HG03060 (cell line): ENCODE measurements around the gene ERC2.

Source experiments
- ATAC-seq: cut with Tn5 transposase; IDR thresholded peaks from one replicate; pipeline ENCODE4 v1.9.1; 2021; ENCODE audit warnings: low read depth, moderate number of reproducible peaks; ENCODE audit not compliant: unreplicated experiment

The ERC2 gene

GRCh38 chr3:56370991-56371775 is 97.1 kb downstream of the ERC2 start:
- ATAC-seq = no peak

GRCh38 chr3:56369914-56370313 is 98.4 kb downstream of the ERC2 start:
- ATAC-seq = no peak

GRCh38 chr3:56368846-56369245 is 99.4 kb downstream of the ERC2 start:
- ATAC-seq = no peak

- no peak for ATAC-seq
These were observed 101.6 kb downstream of the ERC2 start for GRCh38 chr3:56366641-56367162.

- ATAC-seq = no peak
These were observed 102.2 kb downstream of the ERC2 start for GRCh38 chr3:56365905-56366640.

- no peak for ATAC-seq
These were observed 103.6 kb downstream of the ERC2 start for GRCh38 chr3:56364665-56365064.

- ATAC-seq = no peak
These were observed 104.5 kb downstream of the ERC2 start for GRCh38 chr3:56363720-56364119.

- no peak for ATAC-seq
These were observed 106.5 kb downstream of the ERC2 start for GRCh38 chr3:56361731-56362130.

- ATAC-seq = no peak
These were observed 111.0 kb downstream of the ERC2 start for GRCh38 chr3:56357266-56357665.

- ATAC-seq = no peak
These were observed 111.5 kb downstream of the ERC2 start for GRCh38 chr3:56356808-56357207.

GRCh38 chr3:56355570-56356185 is 112.6 kb downstream of the ERC2 start:
- no peak for ATAC-seq

- ATAC-seq = no peak
These were observed 116.7 kb downstream of the ERC2 start for GRCh38 chr3:56351537-56351936.

- no peak for ATAC-seq
These were observed 120.9 kb downstream of the ERC2 start for GRCh38 chr3:56347219-56347871.

GRCh38 chr3:56342475-56342874 is 125.8 kb downstream of the ERC2 start:
- no peak for ATAC-seq

- ATAC-seq = no peak
These were observed 128.6 kb downstream of the ERC2 start for GRCh38 chr3:56339671-56340070.

- no peak for ATAC-seq
These were observed 129.0 kb downstream of the ERC2 start for GRCh38 chr3:56339244-56339643.

GRCh38 chr3:56336023-56336422 is 132.2 kb downstream of the ERC2 start:
- no peak for ATAC-seq

GRCh38 chr3:56324473-56324872 is 143.8 kb downstream of the ERC2 start:
- no peak for ATAC-seq

GRCh38 chr3:56323986-56324420 is 144.3 kb downstream of the ERC2 start:
- ATAC-seq = no peak

GRCh38 chr3:56322862-56323261 is 145.4 kb downstream of the ERC2 start:
- no peak for ATAC-seq

- ATAC-seq = no peak
These were observed 146.4 kb downstream of the ERC2 start for GRCh38 chr3:56321892-56322291.
